ENCODE results near the gene GRIK4. TPM values are rescaled to one million over a fixed set of nuclear protein-coding genes. Genes with fewer than 3 reads are reported as not detected.

GRIK4 gene
- total RNA-seq, 1 donor from 2014 or later, result 4.5 TPM

GRCh38 chr11:120680322-120680721, 168.8 kb downstream of the GRIK4 start:
- Mint-ChIP-seq H3K27ac (ENCODE audit: unreplicated experiment) (no peak overlapping the region), H3K4me3 (ENCODE audit: unreplicated experiment) (no peak overlapping the region), H3K4me1 (ENCODE audit: unreplicated experiment) (peaks cover 11% of the 10 kb centered on the region), H3K27me3 (ENCODE audit: unreplicated experiment) (peaks cover 3% of the 10 kb centered on the region), H3K9me3 (ENCODE audit: unreplicated experiment) (no peaks in the 10 kb centered on the region), H3K36me3 (ENCODE audit: low read depth, unreplicated experiment) (no peaks in the 10 kb centered on the region)
- DNase-seq (ENCODE audit: low spot score), result no peak
- TF ChIP-seq CTCF (IDR thresholded peaks at IDR 0.05; ENCODE audit: unreplicated experiment), result no peak

- Mint-ChIP-seq H3K4me3 (ENCODE audit: unreplicated experiment) (no peak overlapping the region), H3K4me1 (ENCODE audit: unreplicated experiment) (peaks cover 11% of the 10 kb centered on the region), H3K27me3 (ENCODE audit: unreplicated experiment) (peaks cover 5% of the 10 kb centered on the region), H3K36me3 (ENCODE audit: low read depth, unreplicated experiment) (no peaks in the 10 kb centered on the region), H3K9me3 (ENCODE audit: unreplicated experiment) (no peaks in the 10 kb centered on the region), H3K27ac (ENCODE audit: unreplicated experiment) (no peak overlapping the region)
- no peak for TF ChIP-seq CTCF (IDR thresholded peaks at IDR 0.05; ENCODE audit: unreplicated experiment)
- no peak for DNase-seq (ENCODE audit: low spot score)
These were observed 170.1 kb downstream of the GRIK4 start for GRCh38 chr11:120681434-120682331.

GRCh38 chr11:120682332-120682649, 170.7 kb downstream of the GRIK4 start:
- Mint-ChIP-seq H3K27me3 (ENCODE audit: unreplicated experiment) (peaks cover 5% of the 10 kb centered on the region), H3K9me3 (ENCODE audit: unreplicated experiment) (no peaks in the 10 kb centered on the region), H3K36me3 (ENCODE audit: low read depth, unreplicated experiment) (no peaks in the 10 kb centered on the region), H3K27ac (ENCODE audit: unreplicated experiment) (no peak overlapping the region), H3K4me1 (ENCODE audit: unreplicated experiment) (peaks cover 5% of the 10 kb centered on the region), H3K4me3 (ENCODE audit: unreplicated experiment) (no peak overlapping the region)
- DNase-seq (ENCODE audit: low spot score), result no peak
- TF ChIP-seq CTCF (IDR thresholded peaks at IDR 0.05; ENCODE audit: unreplicated experiment), result no peak

- Mint-ChIP-seq H3K4me3 (ENCODE audit: unreplicated experiment) (no peak overlapping the region), H3K4me1 (ENCODE audit: unreplicated experiment) (peaks cover 3% of the 10 kb centered on the region), H3K27ac (ENCODE audit: unreplicated experiment) (no peak overlapping the region), H3K9me3 (ENCODE audit: unreplicated experiment) (no peaks in the 10 kb centered on the region), H3K27me3 (ENCODE audit: unreplicated experiment) (peaks cover 5% of the 10 kb centered on the region), H3K36me3 (ENCODE audit: low read depth, unreplicated experiment) (no peaks in the 10 kb centered on the region)
- DNase-seq (ENCODE audit: low spot score), result no peak
- TF ChIP-seq CTCF (IDR thresholded peaks at IDR 0.05; ENCODE audit: unreplicated experiment), result no peak
These were observed 171.3 kb downstream of the GRIK4 start for GRCh38 chr11:120682866-120683265.

GRCh38 chr11:120686516-120686915, 175.0 kb downstream of the GRIK4 start:
- H3K36me3 Mint-ChIP-seq (ENCODE audit: low read depth, unreplicated experiment), result no peaks in the 10 kb centered on the region
- no peaks in the 10 kb centered on the region for H3K9me3 Mint-ChIP-seq (ENCODE audit: unreplicated experiment)
- no peak overlapping the region for H3K4me3 Mint-ChIP-seq (ENCODE audit: unreplicated experiment)
- TF ChIP-seq CTCF (IDR thresholded peaks at IDR 0.05; ENCODE audit: unreplicated experiment), result no peak
- no peak overlapping the region for H3K27ac Mint-ChIP-seq (ENCODE audit: unreplicated experiment)
- H3K4me1 Mint-ChIP-seq (ENCODE audit: unreplicated experiment), result peaks cover 3% of the 10 kb centered on the region
- DNase-seq (ENCODE audit: low spot score), result no peak
- peaks cover 2% of the 10 kb centered on the region for H3K27me3 Mint-ChIP-seq (ENCODE audit: unreplicated experiment)
